HG02884 (cell line): Measurements from ENCODE around the gene TXNRD2.
"Not testable (repeated sequence)": the region's sequence is repeated elsewhere in the genome, so short reads cannot be mapped to it uniquely, and the experiment has no call there.

Experiments used
- ATAC-seq: cut with Tn5 transposase; IDR thresholded peaks from one replicate; pipeline ENCODE4 v1.9.1; 2021; ENCODE audit warnings: mild to moderate bottlenecking, moderate library complexity; ENCODE audit not compliant: unreplicated experiment

Gene TXNRD2

DNA sequence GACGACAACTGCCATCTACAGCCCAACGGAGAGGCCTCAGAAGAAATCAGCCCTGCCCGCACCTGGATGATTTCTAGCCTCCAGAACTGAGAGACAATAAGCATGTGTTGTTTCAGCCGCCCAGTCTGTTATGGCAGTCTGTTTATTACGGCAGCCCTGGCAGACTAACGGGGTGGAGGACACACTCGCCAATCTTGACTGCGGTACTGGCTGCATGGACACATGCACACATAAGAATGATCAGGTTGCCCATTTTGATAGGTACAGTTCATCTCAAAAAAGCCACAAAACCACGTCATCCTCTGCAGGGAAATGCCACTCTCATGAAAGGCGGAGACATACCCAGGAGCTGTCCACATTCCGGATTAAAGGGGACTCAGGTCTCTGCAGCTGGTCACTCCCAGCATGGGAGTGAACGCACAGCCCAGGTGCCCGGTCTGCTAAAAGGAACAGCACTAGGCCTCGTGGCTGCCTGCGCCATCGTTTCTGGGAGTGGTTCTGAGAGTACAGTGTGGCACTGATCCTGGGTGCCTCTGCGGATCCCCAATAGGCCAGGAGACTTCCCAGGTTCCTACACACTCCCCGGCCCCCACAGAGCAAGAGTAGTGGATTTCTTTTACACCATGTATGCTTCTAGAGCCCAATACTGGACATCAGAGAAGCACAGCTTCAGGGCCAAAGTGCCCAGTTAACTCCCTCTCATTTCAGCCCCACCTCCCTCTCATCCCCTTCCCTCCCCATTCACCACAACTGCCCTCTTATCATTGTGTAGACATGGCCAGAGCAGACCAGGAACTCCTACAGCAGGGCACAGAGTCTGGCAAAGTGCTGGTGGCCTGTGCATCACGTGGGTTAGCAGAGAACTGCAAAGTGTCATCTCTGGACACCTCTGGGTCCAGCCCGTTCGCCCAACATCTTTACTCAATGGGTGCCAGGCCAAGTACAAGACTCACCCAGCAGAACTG lies 11.8 kb downstream of the TXNRD2 start:
- no peak for ATAC-seq

GRCh38 chr22:19928207-19928606 lies 13.4 kb downstream of the TXNRD2 start:
- no peak for ATAC-seq

GRCh38 chr22:19927696-19928095 lies 13.9 kb downstream of the TXNRD2 start:
- ATAC-seq, result no peak

GRCh38 chr22:19926028-19926427 lies 15.6 kb downstream of the TXNRD2 start:
- not testable (repeated sequence) for ATAC-seq

DNA sequence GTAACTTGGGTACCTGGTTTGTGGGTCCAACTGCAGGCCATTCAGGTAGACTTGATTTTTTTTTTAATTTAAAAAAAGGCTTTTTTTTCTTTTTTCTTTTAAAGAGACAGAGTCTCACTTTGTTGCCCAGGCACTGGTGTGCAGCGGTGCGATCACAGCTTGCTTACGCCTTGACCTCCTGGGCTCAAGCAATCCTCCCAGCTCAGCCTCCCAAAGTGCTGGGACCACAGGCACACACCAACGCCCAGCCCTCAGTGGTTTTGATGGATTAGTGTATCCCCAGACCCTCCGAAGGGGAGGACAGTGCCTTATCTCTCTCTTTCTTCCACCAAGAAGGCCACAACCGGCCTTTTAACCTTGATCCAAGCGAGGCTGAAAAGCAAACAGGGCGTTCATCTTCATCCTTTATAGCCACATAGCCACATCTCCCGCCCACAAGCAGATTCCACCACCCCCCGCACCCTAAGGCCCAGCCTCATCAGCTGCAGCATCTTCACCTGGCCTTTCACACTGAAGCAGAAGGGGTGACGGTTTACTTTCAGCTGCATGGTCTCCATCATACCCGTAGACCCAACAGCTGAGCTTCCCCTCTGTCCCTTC lies 17.6 kb downstream of the TXNRD2 start:
- no peak for ATAC-seq

GRCh38 chr22:19921544-19922081 lies 20.0 kb downstream of the TXNRD2 start:
- no peak for ATAC-seq

DNA sequence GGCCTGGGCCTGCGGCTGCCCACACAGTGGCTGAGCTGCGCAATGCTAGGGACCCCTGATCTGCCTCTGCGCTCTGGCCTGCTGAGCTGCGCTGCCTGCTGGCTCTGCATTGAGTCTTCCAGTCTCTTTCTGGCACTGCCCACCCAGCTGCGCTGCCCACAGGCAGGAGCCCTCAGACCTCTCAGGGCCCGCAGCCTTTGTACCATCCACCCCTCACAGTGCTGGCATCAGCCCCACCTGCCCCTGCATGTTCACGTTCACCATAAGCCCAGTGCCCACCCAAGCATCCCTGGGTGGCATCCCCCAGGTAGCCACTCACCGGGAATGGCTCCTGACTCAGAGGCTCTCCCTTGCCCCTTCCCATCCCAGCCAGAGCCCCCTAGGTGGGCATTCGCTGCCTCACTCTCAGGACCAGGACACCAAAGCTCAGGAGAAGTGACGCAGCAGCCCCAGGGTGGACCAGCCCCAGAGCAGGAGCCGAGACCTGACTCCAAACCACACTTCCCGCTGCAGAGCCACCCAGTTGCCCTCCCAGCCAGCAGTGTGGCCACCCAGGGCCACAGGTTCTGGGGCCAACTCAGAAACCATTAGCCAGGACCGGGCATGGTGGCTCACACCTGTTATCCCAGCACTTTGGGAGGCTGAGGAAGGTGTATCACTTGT lies 21.8 kb downstream of the TXNRD2 start:
- ATAC-seq, result no peak

GRCh38 chr22:19918332-19919106 lies 23.1 kb downstream of the TXNRD2 start:
- ATAC-seq, result no peak

- no peak for ATAC-seq
Observed at GRCh38 chr22:19917389-19918138, 24.1 kb downstream of the TXNRD2 start.

- ATAC-seq, result no peak
Observed at GRCh38 chr22:19916941-19917340, 24.7 kb downstream of the TXNRD2 start.

- no peak for ATAC-seq
Observed at GRCh38 chr22:19916006-19916405, 25.6 kb downstream of the TXNRD2 start.

GRCh38 chr22:19915287-19915954 lies 26.2 kb downstream of the TXNRD2 start:
- ATAC-seq, result no peak

DNA sequence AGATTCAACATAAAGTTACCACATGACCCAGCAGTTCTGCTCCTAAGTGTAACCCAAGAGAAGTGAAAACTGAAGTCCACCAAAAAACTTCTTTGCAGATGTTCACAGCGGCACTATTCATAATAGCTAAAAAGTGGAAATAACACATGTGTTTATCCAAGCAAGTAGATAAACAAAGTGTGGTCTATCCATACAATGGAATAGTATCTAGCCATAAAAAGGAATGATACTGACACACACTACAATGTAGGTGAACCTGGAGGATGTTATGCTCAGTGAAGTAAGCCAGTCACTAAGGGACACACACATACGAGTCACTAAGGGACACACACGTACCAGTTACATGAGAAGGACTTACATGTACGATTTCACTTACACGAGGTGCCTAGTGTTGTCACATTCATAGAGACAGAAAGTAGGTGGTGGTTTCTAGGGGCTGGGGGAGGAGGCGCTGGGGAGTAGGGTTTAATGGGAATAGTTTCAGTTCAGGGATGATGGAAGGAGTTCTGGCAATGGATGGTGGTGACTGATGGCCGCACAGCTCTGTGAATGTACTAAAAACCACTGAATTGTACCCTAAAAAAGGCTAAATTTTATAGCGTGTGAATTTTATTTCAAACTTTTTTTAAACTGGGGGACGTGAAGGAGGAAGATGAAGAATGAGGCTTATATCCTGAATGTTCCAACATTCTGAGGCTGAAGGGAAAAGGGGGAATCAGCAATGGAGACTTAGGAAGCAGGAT lies 27.2 kb downstream of the TXNRD2 start:
- no peak for ATAC-seq

DNA sequence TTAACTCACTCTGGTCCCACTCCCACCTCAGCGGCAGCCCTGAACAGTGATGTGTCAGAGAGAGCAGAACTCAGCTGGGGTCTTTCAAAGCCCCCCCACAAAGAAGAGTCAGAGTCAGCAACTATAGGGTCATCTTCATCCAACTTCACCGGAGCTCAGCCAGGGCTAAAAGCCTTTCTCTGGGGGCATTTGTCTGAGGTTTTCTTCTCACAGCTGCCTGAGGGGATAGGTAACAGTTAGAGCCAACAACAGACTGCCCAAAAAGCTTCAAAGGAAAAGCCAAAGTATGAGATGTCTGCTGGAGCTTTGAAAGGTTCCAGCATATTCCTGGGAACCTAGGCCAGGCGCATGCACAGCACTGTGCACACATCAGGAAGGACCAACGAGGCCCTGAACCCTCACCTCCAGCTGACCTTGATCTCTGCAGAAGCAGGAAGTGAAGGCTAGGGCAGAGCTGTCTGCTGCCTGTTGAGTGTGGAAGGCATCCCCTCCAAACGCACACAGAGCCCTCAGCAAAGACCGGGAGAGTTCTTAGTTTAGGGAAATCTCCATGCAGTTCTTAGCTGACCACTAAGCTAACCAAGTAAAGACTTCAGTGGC lies 28.2 kb downstream of the TXNRD2 start:
- ATAC-seq, result no peak

DNA sequence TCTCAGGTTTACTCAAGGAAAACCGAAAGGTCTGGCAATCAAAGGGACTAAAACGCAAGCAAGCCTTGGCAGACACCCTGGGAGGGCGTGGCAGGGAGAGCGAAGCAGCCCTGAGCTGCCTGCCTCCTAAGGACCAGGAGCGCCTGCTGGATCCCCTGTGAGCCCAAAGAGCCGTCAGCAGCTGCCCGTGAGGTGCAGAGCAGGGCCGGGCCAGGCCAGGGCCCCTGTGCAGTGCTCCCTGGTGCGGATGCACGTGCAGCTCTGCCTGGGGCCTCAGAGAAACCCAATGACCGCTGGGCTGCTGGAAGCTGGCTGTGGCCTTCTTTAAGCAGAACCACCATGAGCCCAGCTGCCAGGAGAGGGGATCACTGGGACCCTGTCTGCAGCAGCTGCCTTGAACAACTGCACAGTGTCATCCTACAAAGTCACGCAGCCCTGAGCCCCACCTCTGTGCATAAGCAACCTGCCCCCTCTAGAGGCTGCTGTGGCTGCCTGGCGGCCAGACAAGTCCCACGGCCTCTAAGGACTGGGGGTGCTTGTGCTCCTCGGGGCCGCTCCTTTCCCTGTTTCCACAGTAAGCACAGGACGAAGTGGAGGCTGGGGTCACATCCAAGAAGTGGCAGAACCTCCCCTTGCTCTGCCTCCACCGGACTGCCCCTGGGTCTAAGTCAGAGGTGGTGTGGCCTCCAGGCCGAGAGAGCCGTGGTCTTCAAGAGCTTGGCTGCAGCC lies 29.2 kb downstream of the TXNRD2 start:
- no peak for ATAC-seq

- ATAC-seq, result no peak
Observed at GRCh38 chr22:19911540-19912270, 29.9 kb downstream of the TXNRD2 start.

DNA sequence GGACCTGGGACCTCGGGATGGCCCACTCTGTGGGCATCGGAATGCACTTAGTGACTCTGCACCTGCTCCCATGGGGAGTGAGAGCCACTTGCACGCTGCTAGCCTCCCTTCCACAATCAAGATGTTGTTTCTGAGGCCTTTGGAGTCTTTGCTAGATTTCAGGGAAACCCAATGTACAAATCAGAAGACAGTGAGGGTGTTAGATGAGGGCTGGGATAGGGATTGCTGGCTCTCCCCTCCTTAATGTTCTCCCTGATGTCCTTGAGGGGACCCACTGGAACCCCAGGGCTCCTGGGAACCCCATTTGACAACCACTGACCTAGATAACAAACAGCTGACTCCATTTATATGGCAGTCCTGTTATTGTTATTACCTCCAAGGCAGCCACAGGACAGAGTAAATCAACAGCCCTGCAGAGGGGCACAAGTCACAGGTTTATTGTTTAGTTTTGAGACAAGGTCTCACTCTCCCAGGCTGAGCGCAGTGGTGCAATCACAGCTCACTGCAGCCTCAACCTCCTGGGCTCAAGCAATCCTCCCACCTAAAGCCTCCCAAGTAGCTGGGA lies 31.4 kb downstream of the TXNRD2 start:
- no peak for ATAC-seq
